HG02798 (cell line): ENCODE results near the gene LUC7L3.

Source experiments
- ATAC-seq: cut with Tn5 transposase; IDR thresholded peaks from one replicate; pipeline ENCODE4 v1.9.1; 2021; ENCODE audit warnings: mild to moderate bottlenecking; ENCODE audit not compliant: unreplicated experiment, poor library complexity

LUC7L3 gene

GRCh38 chr17:50685691-50686493, 33.5 kb upstream of the LUC7L3 start:
- no peak for ATAC-seq

DNA sequence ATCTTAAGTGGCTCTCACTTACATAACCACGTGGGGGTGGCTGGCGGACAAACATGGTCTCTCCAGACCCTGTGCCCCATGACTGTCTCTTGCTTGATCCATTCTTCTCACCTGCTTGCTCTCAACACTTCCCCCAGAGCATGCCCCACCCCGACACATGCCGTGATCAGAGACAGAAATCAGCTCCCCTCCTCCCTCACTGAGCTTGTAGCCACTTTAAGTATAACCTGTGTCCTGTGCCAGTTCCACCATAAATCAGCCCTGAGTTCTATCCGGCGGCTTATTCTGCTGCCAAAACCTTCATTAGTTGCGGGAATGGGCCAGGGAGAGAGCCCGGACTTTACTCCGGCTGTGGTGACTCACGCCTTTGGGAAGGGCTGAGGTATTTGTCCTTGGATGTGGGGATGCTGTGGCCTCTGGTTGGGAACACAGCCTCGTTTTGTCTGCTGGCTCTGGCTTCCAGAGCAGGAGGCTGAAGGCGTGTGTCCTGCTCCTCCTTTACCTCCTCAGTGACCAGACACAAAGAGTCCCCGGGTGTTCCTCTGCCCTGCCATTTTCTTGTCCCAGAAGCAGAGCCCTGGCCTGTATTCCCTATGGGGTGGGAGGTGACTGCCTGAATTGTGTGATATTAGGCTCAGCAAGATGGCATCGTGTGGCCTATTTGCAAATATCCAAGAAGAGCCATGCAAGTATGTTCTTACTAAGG, 32.8 kb upstream of the LUC7L3 start:
- ATAC-seq, result no peak

GRCh38 chr17:50687200-50688066, 32.0 kb upstream of the LUC7L3 start:
- no peak for ATAC-seq

DNA sequence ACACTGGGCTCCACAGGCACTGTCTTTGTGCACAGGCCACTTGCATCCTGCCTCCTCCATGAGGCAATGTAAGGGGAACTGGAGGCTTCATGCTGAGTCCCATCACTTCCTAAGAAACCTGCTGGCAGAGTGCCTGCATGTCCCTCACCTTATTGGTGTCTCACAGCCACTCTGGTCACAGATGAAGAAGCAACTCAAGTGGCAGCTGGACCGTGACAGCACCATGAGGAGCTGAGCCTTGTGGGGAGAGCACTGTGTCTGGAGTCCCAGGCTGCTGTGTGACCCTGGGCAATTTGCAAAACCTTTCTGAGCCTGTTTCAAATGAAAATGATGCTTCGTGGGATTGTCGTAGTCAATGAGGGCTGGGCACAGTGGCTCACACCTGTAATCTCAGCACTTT, 31.2 kb upstream of the LUC7L3 start:
- no peak for ATAC-seq

DNA sequence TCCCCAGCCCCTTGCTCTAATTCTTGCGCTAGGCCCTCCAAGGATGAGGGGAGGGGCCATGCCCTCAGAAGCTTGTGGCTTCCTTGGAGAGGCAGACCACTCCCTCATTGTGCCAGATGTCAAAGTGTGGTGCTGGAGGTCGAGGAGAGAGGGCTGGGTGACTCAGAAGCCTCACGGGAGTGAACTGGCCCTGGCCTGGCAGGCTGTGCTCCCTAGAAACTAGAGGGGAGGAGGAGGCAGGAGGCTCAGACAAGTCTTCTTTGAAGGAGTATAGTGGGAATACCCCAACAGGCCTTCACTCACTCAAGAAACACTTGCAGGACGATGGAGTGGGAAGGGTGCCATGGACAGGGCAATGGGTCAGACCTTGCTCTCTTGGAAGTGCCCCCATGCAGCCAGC, 30.2 kb upstream of the LUC7L3 start:
- no peak for ATAC-seq

DNA sequence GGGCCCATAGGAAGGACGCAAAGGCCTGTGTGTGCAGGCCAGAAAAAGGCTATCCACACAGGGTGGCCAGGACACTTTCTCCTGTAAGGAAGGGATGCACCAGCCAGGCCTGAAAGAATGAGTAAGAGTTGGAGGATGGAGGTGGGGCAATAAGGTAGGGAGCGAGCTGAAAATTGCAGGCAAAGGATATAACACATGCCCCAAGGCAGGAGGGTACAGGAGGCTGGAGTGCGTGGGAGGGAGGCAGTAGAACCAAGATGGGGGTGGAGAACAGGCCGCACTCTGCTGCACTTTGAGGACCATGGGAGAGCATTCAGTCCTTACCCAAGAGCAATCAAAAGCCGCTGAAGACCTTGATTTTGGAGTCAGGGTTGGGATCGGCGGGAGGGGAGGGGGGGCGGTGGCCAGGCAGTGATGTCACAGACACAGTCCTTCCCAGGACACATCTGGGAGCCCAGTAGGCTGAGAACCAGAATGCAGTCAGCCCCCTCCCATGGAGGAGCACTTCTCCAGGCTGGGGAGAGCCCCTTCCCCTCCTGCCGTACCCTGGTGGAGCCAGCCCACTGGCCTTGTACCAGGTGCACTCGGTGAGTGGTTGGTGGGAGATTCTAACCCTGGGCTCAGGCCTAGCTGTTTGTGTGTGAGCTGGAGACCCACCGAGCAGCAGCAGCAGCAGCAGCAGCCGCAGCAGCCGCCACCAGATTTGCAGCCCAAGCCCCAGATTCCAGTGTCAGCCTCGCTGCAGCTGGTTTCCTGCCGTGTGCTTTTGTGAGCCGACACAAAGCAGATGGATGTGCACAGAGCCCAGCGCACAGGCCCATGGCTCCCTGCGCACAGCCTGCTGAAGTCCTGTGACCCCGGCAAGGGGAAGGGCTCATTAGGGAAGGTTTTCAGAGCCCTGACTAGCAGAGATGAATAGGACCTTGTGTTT, 29.2 kb upstream of the LUC7L3 start:
- ATAC-seq, result no peak

DNA sequence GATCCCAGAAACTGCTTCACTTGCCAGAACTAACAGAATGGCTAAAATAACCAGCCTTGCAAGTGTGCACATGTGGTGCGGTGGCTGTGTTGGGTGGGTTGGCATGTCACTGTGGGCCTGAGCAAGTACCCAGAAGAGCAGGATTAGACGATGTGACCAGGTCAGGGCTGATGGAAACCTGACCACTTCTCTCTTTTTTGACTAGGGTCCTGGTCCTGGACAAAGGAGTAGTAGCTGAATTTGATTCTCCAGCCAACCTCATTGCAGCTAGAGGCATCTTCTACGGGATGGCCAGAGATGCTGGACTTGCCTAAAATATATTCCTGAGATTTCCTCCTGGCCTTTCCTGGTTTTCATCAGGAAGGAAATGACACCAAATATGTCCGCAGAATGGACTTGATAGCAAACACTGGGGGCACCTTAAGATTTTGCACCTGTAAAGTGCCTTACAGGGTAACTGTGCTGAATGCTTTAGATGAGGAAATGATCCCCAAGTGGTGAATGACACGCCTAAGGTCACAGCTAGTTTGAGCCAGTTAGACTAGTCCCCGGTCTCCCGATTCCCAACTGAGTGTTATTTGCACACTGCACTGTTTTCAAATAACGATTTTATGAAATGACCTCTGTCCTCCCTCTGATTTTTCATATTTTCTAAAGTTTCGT, 28.4 kb upstream of the LUC7L3 start:
- ATAC-seq, result no peak

DNA sequence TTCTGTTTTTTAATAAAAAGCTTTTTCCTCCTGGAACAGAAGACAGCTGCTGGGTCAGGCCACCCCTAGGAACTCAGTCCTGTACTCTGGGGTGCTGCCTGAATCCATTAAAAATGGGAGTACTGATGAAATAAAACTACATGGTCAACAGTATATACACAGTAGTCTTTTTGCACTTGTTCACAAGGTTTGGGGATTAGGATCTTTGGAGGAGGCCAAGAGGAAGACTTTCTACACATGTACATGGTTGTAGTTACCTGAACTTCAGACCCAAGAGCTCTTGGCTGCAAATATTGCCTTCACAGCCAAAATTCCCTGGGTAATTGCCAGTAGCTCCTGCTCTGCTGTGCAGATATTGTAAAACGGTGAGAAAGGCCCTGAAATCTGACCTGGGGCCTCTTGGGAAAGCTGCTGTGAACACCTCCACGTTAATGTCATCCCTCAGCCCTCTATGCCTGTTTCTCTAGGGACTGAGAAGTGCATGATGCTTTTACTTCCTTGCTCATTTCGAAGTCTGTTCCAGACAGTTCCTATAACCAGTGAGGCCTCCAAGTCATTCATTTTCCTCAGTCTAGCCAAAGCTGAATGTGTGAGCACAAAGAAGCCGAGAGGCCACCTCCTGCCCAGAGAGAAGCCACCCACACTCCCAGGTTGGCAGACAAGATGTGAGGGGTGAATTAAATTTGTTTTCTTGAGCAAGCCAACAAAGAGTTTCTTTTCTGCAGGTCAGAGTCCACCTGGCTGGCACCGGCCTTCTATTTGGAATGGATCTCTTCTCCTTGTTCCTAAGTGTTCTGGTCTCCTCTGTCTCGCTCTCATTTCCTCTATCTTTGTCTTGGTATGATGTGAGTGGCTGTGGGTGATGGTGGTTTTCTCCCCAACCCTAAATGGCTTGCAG, 27.6 kb upstream of the LUC7L3 start:
- no peak for ATAC-seq

DNA sequence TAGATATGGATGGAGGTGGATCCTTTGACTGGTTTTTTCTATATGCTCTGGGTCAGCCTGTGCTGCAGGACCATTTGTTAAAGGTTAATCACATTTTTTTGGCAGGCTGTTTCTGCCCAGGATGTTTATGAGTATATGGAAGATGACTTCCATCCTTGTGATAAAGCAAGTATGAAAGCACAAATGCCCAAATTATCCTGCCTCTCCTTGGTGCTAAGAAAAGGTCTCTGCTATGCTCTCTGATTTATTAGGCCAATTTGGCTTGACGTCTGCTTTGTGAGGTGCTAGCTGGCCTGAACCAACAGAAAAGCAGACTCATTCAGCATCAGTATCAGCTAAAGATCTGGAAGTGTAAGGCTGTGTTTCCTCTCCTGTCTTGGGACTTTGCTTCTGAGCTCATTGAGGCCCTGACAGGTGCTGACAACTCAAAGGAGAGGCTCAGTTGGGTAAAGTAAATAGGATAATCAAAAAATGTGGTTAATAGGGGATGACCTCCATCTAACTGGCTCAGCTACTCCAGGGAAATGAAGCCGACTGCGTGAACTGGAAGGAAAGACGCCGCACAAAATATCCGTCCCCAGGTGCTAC, 26.9 kb upstream of the LUC7L3 start:
- no peak for ATAC-seq

GRCh38 chr17:50693036-50693682, 26.2 kb upstream of the LUC7L3 start:
- ATAC-seq, result no peak

DNA sequence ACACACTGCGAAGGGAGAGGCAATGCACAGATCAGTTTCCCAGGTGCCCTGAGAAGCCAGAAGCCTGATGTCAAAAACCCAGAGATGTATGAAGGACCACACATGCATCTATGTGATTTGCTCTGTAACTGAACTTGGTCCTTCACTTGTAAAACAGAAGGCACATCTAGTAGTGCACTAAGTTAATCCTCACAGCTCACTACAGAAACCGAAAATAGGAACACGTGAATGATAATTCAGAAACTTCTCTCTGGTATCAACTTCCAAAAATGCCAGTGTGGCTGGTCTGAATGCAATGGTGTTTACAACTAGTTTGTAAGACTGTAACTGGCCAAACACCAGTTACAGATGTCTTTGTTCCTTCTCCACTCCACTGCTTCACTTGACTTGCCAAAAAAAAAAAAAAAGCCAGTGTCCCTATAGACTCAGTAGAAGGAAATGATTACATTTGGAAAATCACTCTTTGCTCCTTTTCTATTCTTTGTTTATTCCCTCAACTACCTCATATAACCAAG, 23.0 kb upstream of the LUC7L3 start:
- no peak for ATAC-seq

GRCh38 chr17:50697062-50697461, 22.3 kb upstream of the LUC7L3 start:
- ATAC-seq, result no peak

GRCh38 chr17:50697663-50698272, 21.6 kb upstream of the LUC7L3 start:
- ATAC-seq, result no peak

GRCh38 chr17:50699410-50699809, 20.0 kb upstream of the LUC7L3 start:
- no peak for ATAC-seq

- ATAC-seq, result no peak
Observed at GRCh38 chr17:50703162-50703561, 16.2 kb upstream of the LUC7L3 start.

GRCh38 chr17:50707289-50708049, 11.9 kb upstream of the LUC7L3 start, which contains the start of gene ANKRD40:
TSS of gene ANKRD40 (minus strand) at chr17:50707914. CDS start at chr17:50707654, 260 bp downstream.
- peak; percentile 81 for ATAC-seq
